ENCODE data around the gene ITCH.

The ITCH gene

GRCh38 chr20:34536798-34537394 is 173.8 kb downstream of the ITCH start:
- H3K27ac ChIP-seq = no peak overlapping the region
- TF ChIP-seq CTCF (conservative IDR thresholded peaks at IDR 0.05) (no peak; the same call in 1 of the 2 replicates), ZFX (IDR thresholded peaks at IDR 0.05) (no peak)

- no peak overlapping the region for H3K27ac ChIP-seq
- TF ChIP-seq ZFX (IDR thresholded peaks at IDR 0.05) (no peak), CTCF (conservative IDR thresholded peaks at IDR 0.05) (no peak)
These were observed 174.6 kb downstream of the ITCH start for GRCh38 chr20:34537651-34538050.

GRCh38 chr20:34538671-34539123 is 175.6 kb downstream of the ITCH start:
- TF ChIP-seq CTCF (conservative IDR thresholded peaks at IDR 0.05) = peak; percentile 91
- no peak for TF ChIP-seq ZFX (IDR thresholded peaks at IDR 0.05)

GRCh38 chr20:34539756-34540155 is 176.7 kb downstream of the ITCH start:
- H3K27ac ChIP-seq = no peak overlapping the region
- TF ChIP-seq CTCF (conservative IDR thresholded peaks at IDR 0.05) (no peak), ZFX (IDR thresholded peaks at IDR 0.05) (no peak)

More at GRCh38 chr20:34538671-34539123, 175.6 kb downstream of the ITCH start:
- H3K27ac ChIP-seq = no peak overlapping the region

- TF ChIP-seq ZFX (IDR thresholded peaks at IDR 0.05) = no peak
- no peak for TF ChIP-seq CTCF (conservative IDR thresholded peaks at IDR 0.05)
- H3K27ac ChIP-seq = no peak overlapping the region
These were observed 177.7 kb downstream of the ITCH start for GRCh38 chr20:34540596-34541263.

- TF ChIP-seq ZFX (IDR thresholded peaks at IDR 0.05) (no peak), CTCF (conservative IDR thresholded peaks at IDR 0.05) (no peak)
- no peak overlapping the region for H3K27ac ChIP-seq
These were observed 178.3 kb downstream of the ITCH start for GRCh38 chr20:34541264-34541901.

- TF ChIP-seq CTCF (conservative IDR thresholded peaks at IDR 0.05) (no peak), ZFX (IDR thresholded peaks at IDR 0.05) (no peak)
- H3K27ac ChIP-seq = no peak overlapping the region
These were observed 178.8 kb downstream of the ITCH start for GRCh38 chr20:34541917-34542316.
